HG02798 (cell line): ENCODE data around the gene FAM168B.

ENCODE experiments used
- ATAC-seq: cut with Tn5 transposase; IDR thresholded peaks from one replicate; pipeline ENCODE4 v1.9.1; 2021; ENCODE audit warnings: mild to moderate bottlenecking; ENCODE audit not compliant: unreplicated experiment, poor library complexity

FAM168B gene

GRCh38 chr2:131029812-131030211 lies 63.4 kb downstream of the FAM168B start:
- no peak for ATAC-seq

- ATAC-seq: no peak
Observed at GRCh38 chr2:131027566-131028528, 65.4 kb downstream of the FAM168B start.

- no peak for ATAC-seq
Observed at GRCh38 chr2:131026919-131027318, 66.3 kb downstream of the FAM168B start.

GRCh38 chr2:131023758-131024157 lies 69.5 kb downstream of the FAM168B start:
- no peak for ATAC-seq

GRCh38 chr2:131022731-131023130 lies 70.5 kb downstream of the FAM168B start:
- ATAC-seq: no peak

GRCh38 chr2:131016826-131017741 lies 76.2 kb downstream of the FAM168B start:
- no peak for ATAC-seq

DNA sequence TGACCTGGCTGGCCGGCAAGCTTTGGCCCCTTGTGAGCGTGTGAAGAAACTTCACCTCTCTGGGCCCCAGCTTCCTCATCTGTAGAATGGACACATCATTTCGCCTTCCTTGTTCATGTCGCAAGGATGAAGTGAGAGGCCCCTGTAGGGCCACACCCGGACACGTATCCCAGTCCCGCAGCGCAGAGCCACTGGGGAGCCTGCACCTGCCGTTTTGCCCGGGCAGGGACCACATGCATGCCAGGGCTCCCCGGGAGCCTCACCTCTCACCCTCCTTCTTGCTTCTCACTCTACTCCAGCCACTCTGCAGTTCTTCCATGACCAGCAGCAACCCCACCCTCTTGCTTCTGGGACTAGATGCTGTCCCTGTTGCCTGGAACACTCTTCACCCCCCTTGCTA lies 77.5 kb downstream of the FAM168B start:
- no peak for ATAC-seq

DNA sequence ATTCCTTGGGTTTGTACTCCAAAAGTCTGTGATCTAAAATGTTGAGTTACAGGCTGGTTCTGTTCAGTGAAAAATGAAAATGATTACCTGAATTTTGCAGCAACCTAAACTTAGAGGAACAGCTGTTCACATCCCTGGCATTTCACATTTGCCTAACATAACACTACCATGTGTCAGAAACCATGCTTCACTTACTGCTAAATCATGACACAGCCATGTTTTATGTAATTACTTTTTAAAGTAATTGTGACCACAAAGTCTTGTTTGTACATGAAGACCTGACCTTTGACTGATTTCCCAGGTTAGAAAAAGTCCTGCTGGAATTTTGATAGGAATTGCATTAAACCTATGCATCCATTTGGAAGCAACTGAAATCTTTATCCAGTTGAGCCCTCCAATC lies 79.1 kb downstream of the FAM168B start:
- no peak for ATAC-seq

DNA sequence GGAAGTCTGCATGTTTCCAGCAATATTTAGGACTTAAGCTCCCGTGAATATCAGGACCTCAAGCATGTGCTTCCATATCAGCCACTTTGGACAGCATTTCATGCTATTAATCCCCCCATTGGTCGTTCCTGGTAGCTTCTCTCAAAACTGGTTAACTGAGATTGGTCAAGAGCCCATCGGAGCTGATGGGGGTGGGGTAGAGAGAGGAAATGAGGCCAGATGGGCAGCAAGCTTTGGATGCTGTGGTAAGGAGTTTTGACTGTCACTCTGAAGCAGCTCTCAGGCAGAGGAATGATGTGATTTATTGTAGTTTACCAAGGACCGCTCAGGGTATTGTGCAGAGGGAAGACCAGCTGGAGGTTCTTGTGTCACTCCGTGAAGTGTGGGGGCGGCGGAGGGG lies 81.8 kb downstream of the FAM168B start:
- no peak for ATAC-seq

GRCh38 chr2:131010566-131010965 lies 82.7 kb downstream of the FAM168B start:
- ATAC-seq: no peak

- no peak for ATAC-seq
Observed at GRCh38 chr2:131009713-131010475, 83.4 kb downstream of the FAM168B start.

GRCh38 chr2:131008967-131009366 lies 84.3 kb downstream of the FAM168B start:
- no peak for ATAC-seq

DNA sequence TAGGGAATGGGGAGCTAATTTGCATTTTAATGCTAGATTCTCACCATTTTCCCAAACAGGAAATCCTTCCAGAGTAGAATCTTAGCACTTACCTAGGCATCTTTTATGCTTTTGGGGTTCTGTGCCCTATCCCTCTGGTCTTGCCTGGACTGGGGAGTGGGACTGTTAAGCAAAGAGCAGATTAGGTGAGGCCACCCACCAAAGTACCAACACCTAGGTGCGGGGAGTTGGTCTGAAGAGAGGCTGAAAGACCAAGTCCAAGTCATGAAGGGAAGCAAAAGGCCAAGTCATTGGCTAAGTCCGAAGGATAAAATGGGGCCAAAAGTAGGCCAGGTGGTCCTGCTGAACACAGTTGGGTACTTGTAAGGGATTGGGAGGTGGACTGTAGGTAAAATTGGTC lies 86.7 kb downstream of the FAM168B start:
- ATAC-seq: no peak

GRCh38 chr2:131005216-131005935 lies 87.9 kb downstream of the FAM168B start:
- no peak for ATAC-seq

DNA sequence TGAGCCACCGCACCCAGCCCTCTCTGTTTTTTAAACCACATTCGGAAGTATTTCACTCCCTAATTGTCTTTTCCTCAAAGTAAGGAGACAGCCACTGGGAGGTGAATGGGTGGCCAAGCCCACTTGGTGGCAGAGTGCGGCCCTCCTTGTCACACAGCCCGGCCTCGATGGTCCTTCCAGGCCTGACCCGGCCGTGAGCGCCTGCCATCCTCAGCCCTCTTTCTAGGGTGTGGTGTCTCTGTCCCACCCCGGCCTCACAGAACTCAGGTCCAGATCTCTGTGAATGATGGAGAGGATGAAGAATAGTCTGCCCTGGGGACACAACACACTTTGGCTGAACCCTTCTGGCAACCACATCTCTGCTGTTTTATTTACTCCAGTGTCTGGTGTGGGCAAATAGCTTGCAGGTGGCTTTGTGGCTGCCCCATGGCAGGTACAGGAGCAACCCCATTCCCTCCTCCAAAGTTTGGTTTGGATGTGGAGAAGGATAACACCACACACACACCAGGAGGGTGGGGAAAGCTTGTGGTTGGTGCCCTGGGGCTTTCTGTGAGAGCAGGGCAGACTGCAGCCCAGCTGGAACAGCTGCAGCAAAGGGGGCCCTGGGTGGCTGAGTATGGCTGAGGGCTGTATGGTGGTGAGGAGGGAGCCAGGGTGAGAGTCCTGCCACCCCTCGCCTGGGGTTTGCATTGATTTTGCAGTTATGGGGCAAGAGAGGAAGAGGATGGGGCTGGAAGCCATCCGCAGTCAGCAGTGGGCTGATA lies 88.6 kb downstream of the FAM168B start:
- no peak for ATAC-seq

DNA sequence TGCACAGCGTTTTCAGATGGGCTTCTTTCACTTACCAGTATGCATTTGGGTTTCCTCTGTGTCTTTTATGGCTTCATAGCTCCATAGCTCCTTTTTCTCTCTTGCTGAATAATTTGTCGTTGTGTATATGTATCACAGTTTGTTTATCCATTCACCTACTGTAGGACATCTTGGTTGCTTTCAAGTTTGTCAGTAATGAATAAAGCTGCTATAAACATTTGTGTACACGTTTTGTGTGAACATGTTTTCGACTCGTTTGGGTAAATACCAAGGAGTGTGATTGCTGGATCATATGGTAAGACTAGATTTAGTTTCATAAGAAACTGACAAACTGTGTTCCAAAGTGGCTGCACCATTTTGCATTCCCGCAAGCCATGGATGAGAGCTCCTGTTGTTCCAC lies 94.7 kb downstream of the FAM168B start:
- no peak for ATAC-seq
